Measurements from ENCODE around the gene EIF4G2.

DNA sequence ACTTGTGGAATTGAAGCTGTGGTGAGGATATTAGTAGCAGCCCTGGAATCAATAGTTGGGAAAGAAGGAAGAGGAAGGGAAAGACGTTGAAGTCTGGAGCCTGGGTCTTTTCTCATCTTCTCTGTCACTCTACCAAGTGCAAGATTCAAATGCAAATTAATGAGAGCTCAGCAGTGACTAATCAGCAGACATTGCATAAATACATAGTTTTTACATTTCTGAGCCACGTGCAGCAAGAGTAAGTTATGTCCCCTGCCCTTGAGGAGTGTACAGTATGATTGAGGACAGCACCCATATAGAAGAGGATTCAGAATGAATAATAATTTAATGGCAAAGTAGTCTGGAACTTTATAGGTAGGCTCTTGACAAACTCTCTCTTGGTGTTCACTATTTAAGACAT is 33.9 kb downstream of the EIF4G2 start:
- TF ChIP-seq, protein P1, sequence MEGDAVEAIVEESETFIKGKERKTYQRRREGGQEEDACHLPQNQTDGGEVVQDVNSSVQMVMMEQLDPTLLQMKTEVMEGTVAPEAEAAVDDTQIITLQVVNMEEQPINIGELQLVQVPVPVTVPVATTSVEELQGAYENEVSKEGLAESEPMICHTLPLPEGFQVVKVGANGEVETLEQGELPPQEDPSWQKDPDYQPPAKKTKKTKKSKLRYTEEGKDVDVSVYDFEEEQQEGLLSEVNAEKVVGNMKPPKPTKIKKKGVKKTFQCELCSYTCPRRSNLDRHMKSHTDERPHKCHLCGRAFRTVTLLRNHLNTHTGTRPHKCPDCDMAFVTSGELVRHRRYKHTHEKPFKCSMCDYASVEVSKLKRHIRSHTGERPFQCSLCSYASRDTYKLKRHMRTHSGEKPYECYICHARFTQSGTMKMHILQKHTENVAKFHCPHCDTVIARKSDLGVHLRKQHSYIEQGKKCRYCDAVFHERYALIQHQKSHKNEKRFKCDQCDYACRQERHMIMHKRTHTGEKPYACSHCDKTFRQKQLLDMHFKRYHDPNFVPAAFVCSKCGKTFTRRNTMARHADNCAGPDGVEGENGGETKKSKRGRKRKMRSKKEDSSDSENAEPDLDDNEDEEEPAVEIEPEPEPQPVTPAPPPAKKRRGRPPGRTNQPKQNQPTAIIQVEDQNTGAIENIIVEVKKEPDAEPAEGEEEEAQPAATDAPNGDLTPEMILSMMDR (IDR thresholded peaks at IDR 0.05) = no peak
- TF ChIP-seq POLR2A (IDR thresholded peaks at IDR 0.05) = no peak

Measured in right lobe of liver (tissue), 4 donors.